GM19023 (cell line): ENCODE measurements around the gene CKS2.

ENCODE experiments used
- ATAC-seq: cut with Tn5 transposase; IDR thresholded peaks from one replicate; pipeline ENCODE4 v1.9.1; 2021; ENCODE audit warnings: mild to moderate bottlenecking, moderate library complexity; ENCODE audit not compliant: unreplicated experiment

Gene CKS2

DNA sequence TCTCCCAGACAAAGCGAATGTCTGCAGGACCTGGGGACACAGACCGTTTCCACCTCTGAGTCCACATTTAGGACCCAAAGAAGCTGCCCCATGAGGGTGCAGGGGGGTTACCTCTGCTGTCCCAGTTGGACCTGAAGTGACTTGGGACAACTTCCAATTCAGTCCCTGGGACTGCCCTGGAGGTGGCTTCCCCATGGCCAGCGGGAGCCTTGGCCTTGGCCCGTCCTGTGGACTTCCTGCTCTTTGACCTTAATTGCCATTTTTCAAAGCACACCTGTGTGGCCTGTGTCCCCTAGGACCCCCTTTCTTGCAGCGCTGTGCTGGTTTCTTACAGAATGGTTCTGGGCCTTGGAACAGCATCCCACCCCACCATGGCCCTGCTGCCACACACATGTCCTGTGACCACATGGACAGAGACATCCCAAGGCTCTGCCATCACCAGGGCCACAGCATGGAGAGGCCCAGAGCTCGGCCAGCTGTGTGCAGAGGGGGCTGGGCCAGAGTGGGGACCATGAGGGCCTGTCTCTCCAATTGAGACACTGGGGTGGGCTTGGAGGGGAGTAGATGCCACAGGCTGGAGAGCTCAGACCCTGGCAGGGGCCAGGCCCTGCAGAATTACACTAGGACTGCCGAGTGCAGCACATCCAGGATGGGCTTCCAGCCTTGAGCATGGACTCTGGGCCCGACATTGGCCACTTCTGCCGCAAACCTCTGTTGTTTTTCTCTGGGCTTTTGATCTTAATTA is 53.1 kb downstream of the CKS2 start:
- ATAC-seq = no peak

GRCh38 chr9:89364666-89365531 is 53.9 kb downstream of the CKS2 start:
- no peak for ATAC-seq

DNA sequence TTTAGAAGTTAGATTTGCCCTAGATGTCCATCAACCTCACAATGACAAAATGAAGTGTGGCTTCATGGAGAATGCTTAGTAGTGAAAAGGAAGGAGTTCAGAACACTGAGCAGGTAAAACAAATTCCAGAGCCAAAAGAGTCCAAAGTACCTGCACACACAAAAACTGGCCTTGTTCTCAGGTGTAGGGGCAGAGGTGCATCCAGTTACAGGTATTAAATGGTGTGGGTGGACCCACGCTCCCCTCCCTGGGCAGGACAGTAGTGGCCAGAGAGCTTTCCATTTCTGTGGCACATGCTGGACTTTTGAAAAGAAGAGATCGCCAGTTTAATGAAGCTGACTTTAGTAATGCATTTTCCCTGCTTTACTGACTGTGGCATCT is 54.5 kb downstream of the CKS2 start:
- no peak for ATAC-seq
